Measurements from ENCODE around the gene FEN1.

Gene FEN1

DNA sequence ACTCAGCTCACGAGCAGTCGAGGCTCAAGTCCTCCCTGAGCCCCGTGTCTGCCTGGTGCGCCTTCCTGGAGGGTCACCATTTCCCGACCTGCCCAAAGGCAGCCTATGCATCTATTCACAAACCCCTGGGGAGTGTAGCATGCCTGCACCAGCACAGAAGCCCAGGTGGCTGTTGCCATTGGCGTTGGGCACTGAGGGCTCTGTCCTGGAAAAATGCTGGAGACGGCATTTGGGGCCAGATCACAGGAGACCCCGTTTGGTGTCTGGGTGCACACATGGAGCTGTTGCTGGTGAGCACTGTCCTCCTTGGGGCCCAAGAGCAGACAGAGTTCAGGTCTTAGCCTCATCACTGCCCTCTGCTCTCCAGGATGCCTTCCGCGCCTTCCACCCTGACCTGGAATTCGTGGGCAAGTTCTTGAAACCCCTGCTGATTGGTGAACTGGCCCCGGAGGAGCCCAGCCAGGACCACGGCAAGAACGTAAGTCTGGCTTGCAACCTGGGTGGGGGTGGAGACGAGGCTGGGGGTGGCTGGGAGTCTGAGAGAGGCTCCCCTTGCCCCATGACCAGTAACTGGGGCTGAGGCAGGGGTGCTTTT, 44.8 kb downstream of the FEN1 start:
- no peak for TF ChIP-seq POLR2A (IDR thresholded peaks at IDR 0.05; ENCODE audit: low read depth, low read length)
- FAIRE-seq (no peak), DNase-seq (ENCODE audit: insufficient read length, low spot score) (no peak)

DNA sequence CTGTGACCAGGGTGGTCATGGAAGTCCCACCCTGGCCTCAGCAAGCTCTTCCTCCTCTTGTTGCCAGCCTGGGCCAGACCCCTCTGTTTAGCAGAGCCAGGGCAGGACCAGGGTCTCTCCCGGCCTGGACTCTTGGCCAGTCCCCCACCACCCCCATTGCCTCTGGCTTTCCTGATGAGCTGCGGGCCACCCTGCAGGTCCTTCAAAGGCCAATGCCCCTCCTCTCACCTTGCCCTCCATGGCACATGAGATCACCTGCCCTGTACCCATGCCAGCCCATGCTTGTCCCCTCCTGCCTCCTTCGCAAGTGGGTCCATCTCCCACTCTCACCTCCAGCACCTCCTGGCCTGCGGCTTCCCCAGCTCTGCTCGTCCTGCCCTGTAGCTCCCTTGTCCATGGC, 45.8 kb downstream of the FEN1 start:
- FAIRE-seq (no peak), DNase-seq (ENCODE audit: insufficient read length, low spot score) (no peak)
- TF ChIP-seq POLR2A (IDR thresholded peaks at IDR 0.05; ENCODE audit: low read depth, low read length) = no peak

DNA sequence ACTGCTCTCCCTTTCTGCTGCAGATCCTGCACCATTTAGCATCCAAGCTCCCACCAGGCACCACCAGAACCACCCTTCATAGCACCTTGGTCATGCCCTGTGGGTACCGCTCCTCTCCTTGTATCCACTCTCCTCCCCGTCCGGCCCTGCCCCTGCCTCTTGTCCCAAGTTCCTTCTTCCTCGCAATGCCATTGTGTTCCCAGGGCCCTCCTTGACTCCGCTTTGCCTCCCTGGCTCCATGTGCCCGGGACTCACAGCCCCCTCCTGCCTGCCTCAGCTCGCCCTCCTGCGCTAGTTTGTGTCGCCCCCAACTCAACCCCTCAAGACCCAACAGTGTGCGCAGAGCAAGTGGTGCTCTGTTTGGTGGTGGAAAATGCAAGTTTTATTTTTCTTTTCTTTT, 46.2 kb downstream of the FEN1 start:
- no peak for FAIRE-seq
- TF ChIP-seq POLR2A (IDR thresholded peaks at IDR 0.05; ENCODE audit: low read depth, low read length) = no peak
- no peak for DNase-seq (ENCODE audit: insufficient read length, low spot score)

DNA sequence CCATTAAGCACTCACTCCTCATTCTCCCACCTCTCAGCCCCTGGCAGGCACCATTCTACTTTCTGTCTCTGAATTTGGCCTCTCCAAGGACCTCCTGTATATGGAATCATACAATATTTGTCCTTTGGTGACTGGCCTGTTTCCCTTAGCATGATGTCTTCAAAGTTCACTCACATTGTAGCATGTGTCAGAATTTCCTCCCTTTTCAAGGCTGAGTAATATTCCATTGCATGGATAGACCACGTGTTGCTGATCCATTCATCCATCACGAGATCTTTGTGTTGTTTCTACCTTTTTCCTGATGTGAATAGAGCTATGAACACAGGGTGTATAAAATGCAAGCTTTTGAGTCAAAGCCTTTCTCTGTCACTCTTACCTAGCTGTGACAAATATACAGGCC, 47.0 kb downstream of the FEN1 start:
- FAIRE-seq = no peak
- no peak for DNase-seq (ENCODE audit: insufficient read length, low spot score)
- TF ChIP-seq POLR2A (IDR thresholded peaks at IDR 0.05; ENCODE audit: low read depth, low read length) = no peak

DNA sequence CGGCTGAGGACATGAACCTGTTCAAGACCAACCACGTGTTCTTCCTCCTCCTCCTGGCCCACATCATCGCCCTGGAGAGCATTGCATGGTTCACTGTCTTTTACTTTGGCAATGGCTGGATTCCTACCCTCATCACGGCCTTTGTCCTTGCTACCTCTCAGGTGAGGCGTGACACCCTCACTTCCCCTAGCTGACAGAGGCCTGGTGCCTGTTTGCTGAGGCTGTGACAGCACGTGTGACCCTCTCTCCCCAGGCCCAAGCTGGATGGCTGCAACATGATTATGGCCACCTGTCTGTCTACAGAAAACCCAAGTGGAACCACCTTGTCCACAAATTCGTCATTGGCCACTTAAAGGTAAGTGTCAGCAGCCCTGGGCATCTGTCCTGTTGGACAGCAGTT, 47.7 kb downstream of the FEN1 start:
- DNase-seq (ENCODE audit: insufficient read length, low spot score) (no peak), FAIRE-seq (no peak)
- no peak for TF ChIP-seq POLR2A (IDR thresholded peaks at IDR 0.05; ENCODE audit: low read depth, low read length)

DNA sequence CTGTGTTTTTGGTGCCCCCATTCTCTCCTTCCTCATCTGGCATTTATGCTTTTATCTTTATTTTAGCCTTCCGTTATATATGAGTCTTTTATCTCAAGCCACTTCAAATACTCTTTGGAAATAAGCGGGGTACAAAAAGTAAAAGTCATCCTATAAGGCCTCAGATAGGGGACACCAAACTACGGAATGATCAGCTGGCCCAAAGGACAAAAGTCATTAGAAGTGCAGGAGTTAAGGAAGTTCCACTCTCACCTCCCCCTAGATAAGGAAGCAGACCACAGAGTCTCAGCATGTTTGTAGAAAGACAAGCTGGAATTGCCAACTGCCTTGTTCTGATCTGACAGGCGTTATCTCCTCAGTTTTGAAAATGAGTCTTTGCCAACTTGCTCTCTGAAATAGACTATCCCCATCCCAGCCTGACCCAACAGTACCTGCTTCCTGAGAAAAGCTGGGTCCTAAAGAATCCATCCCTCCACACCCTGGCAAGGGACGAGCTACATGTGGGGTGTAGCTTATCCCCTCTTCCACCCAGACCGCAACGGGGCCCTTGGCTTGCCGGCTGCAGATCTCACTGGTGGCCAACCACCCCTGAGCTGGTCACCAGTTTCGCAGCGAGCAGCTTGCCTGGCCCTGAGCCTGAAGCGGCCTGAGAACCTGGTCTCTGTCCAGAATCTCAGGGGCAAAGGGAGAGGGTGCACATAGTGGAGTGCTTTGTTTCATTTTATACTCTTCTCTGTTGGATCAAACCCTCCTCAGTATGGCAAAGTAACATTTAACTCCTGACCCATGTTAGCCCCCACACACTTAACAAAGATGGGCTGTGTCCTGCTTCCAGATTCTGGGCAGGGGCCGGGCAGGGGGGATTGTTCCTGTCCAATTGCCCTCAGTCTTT, 49.2 kb downstream of the FEN1 start:
- TF ChIP-seq POLR2A (IDR thresholded peaks at IDR 0.05; ENCODE audit: low read depth, low read length) = no peak
- no peak for FAIRE-seq
- DNase-seq (ENCODE audit: insufficient read length, low spot score) = no peak

DNA sequence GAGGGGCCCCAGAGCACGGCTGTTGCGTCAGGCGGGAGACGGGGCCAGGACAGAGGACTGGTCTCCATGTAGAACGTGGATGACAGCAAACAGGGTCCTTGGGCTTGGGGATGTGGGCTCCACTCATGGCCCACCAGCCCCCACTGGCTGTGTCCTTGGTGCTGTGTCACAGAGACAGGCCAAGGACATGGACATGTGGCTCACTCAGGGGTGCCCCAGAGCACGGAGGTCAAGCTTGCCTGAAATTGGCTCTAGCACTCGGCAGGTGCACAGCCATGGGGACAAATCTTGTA, 49.8 kb downstream of the FEN1 start:
- DNase-seq (ENCODE audit: insufficient read length, low spot score) = no peak

DNA sequence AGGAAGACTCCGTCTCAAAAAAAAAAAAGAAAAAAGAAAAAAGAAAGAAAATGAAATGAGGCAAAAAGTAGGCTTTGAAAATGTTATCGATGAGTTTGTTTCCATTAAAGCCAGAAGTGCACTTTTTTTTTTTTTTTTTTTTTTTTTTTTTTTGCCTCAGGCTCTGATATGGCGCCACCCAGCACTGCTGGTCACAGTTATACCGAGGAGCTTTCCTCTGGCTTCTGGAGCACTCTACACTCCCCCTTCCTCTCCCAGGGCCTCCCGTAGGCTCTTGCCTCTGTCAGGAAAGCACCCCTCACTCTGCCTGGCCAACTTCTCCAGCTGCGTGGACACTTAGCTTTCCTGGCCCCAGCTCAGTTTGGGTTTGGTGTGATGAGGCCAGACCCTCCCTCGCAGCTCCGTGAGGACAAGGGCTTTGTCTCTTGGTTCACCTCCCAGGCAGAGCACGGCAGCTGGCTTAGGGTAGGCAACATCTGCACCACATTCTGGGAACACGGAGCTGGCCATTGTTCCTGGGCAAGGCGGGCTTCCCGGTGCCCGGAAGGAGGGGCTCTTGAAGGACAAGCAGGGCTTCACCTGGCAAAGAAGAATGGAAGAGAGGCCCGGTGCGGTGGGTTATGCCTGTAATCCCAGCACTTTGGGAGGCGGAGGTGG, 52.3 kb downstream of the FEN1 start:
- no peak for TF ChIP-seq POLR2A (IDR thresholded peaks at IDR 0.05; ENCODE audit: low read depth, low read length)
- FAIRE-seq (no peak), DNase-seq (ENCODE audit: insufficient read length, low spot score) (no peak)

More for the DNA sequence above, 49.8 kb downstream of the FEN1 start:
- FAIRE-seq = no peak
- TF ChIP-seq POLR2A (IDR thresholded peaks at IDR 0.05; ENCODE audit: low read depth, low read length) = no peak

DNA sequence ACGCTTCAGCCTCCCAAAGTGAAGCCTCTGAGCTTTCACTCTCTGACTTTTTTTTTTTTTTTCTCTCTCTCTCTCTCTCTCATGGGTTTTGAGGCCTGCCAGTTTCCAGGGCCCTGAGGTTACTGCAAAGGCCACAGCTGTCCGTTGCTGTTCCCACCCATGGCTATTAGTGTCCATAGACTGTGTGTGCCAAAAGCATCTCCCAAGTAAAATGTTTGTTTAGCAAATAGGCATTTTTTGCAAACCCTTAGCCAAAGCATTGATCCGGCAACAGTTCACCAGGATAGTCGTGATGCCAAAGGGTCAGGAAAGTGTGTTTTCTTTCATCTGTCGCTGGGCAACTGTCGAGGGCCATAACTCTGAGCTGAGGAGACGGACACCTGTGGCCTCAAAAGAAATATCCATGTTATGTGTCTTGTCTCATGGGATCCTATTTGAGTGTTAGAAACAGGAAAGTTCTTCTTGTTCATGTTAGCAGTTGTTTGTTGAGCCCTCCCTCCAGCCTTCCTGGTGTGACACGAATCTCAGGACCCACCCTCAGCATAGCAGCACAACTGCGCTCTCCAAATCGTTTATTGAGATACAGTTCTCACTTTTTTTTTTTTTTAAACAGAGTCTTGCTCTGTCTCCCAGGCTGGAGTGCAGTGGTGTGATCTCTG, 53.8 kb downstream of the FEN1 start:
- no peak for TF ChIP-seq POLR2A (IDR thresholded peaks at IDR 0.05; ENCODE audit: low read depth, low read length)
- DNase-seq (ENCODE audit: insufficient read length, low spot score) (no peak), FAIRE-seq (no peak)
